Tongue (tissue), 2 donors: ENCODE results near the gene AOX1. TPM values are rescaled to one million over a fixed set of nuclear protein-coding genes. Genes with fewer than 3 reads are reported as not detected.
A peak's percentile ranks its signal among the peaks of the same experiment; 100 is the strongest.
"Not testable (repeated sequence)": the region's sequence is repeated elsewhere in the genome, so short reads cannot be mapped to it uniquely, and the experiment has no call there.

Source experiments
- DNase-seq: peaks from one replicate; pipeline ENCODE4 v3.0.0-alpha.2; 2015
- total RNA-seq: library from RNA; depleted of rRNA; stranded (reverse); fragments of >200 nt; gene quantifications from one replicate; pipeline ENCODE4 v1.2.3, GENCODE V29; 2014

AOX1 gene
- total RNA-seq, 1 donor from 2014 or later = 3.3 TPM

GRCh38 chr2:200603972-200604371 lies 18.2 kb downstream of the AOX1 start:
- DNase-seq = no peak

DNA sequence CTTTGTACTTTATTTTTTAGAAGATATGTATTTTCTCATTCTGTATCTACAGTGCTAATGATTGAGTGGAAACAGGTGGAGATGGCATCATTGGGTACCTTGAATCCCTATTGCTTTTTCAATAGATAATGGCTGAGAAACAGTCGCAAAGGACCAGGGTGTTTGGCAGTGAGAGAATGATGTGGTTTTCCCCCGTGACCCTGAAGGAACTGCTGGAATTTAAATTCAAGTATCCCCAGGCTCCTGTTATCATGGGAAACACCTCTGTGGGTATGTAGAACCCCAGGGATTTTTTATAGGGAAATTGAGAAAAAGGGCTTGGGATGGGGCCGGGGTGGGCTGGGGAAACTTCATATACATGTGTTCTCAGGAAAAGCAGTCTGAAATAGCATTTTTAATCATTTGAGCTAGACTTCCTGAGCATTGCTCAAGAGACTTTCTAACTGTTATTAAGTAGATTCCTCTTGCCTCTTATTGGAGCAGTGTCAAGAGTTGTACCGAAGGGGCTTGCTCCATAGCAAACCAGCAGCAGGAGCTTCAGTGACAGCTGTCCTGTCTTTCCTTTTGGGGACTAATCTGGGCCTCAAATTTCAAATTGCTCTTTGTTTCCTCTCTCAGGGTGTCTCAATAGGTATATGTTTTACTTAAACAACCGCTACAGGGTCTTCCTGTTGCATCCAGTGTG lies 18.9 kb downstream of the AOX1 start:
- DNase-seq = no peak

DNA sequence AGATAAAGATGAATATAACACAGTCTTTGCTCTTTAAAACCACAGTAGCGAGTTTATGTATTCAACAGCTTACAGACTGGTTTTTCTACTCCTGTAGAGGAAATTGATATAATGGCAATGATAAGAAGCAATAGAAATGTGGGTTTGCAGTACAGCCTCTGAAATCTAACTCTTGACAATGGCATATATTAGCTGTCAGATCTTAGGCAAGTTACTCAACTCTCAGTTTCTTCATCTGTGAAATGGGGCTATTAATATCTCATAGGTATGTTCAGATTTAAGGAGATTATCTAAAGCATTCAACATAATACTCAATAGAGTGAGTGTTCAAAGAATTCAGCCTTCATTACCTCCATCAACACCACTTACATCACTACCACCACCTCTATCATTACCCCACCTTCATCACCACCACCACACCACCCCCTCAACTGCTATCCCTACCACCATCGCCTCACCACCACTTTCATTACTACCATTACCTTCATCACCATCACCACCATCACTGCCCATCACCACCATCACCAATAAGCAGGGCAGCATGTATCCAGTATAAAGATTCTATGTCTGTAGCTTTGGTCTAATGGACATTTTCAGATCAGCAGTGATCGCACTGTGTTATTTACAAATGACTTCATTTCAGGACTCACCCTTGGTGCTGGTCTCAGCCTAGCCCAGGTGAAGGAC lies 22.7 kb downstream of the AOX1 start:
- no peak for DNase-seq

DNA sequence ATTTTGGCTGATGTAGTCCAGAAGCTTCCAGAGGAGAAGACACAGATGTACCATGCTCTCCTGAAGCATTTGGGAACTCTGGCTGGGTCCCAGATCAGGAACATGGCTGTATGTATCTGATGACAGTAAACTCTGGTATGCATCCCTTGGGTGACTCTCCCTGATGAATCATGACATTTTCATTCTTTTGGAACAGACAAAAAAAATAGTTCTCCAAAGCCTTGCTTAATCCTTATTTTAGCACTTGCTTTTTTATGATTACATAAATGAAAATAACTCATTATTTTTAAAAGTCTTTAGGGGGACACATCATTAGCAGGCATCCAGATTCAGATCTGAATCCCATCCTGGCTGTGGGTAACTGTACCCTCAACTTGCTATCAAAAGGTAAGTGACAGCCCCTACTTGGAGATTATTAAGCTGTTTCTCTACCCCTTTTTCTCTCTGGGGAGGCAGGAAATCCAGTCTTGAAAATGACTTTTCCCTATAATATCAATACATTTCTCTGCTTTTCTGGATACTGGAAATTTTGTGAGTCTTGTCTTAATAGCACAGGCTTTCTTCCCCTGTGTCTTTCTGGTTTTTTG lies 23.3 kb downstream of the AOX1 start:
- no peak for DNase-seq

- DNase-seq = not testable (repeated sequence)
Measured at GRCh38 chr2:200610217-200610616, 24.4 kb downstream of the AOX1 start.

- DNase-seq = no peak
Measured at GRCh38 chr2:200613692-200614091, 27.9 kb downstream of the AOX1 start.

DNA sequence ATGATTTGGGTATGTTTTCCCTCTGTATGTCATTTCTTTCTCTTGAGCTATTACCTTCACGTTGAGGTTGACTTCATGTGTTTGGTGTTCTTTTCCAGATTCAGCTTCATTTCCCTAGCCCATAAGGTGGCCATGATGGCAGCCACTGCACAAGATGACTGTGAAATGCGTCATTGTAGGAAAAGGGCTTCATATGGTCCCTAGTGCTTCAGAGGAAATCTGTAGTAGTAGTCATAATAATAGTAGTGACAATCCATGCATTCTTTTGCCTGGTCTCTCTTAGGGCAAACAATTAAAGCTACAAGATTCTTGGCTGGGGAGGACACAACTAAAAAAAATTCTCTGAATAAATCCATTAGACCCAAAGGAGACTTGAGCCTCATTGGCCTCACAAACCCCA lies 28.4 kb downstream of the AOX1 start:
- no peak for DNase-seq

- no peak for DNase-seq
Measured at GRCh38 chr2:200615247-200615646, 29.4 kb downstream of the AOX1 start.

- no peak for DNase-seq
Measured at GRCh38 chr2:200616193-200616592, 30.4 kb downstream of the AOX1 start.

- DNase-seq = no peak
Measured at GRCh38 chr2:200616656-200617055, 30.8 kb downstream of the AOX1 start.

DNA sequence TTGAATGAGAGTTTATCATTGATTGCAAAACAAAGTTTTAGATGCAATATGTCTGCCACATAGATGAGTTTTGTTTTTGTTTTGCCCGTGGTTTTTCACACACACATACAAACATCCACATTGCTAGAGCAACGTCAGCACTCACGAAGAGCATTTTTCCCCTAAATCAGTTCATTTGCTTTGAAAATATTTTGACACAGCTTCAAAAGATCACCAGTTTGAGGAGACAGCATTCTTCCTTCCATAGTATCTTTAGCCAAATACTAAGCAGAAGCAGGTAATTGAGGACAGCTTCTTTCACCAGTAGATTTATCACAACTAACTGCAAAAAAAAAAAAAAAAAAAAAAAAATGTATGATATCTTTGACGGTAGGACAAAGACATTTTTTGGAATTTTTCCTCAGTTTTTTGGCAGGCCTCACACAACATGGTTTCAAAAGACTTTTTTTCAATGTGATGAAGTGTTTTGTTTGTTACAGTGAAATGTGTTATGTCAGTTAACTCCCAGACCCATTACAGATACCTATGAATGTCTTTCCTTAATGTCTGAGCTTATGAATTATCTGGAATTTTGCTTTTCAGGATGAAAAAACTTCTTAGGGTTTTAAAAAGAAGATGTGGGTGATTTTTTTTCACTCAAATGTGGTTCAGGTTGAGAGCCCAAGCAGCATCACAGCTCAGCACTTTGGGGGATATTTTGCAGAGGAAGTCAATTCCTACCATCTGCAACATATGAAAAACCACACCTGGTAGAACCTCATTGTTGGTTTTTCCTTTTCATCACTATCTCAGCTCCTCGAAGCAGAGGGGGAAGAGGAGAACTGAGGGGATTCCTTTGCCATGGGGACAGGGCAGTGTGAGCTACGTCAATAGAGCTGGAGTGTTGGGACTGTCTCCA lies 31.6 kb downstream of the AOX1 start:
- peak; percentile 37 for DNase-seq

DNA sequence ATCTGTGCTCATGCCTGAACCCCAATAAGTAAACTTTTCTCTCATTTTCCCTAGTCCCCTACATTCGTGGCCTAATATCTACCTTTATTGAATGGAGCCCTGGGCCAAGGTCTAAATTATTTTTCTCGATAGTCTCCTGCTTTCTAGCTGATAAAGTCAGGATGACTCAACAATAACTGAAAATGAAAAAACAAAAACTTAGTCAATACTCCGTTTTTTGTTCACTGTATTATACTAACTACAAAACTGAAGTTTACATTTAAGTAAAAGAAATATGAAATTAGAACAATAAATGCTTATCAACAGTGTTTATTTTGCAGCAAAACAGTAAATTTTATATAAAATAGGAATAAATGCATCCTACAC lies 32.2 kb downstream of the AOX1 start:
- no peak for DNase-seq

- DNase-seq = peak; percentile 70
Measured at GRCh38 chr2:200618590-200619021, 32.8 kb downstream of the AOX1 start.

DNA sequence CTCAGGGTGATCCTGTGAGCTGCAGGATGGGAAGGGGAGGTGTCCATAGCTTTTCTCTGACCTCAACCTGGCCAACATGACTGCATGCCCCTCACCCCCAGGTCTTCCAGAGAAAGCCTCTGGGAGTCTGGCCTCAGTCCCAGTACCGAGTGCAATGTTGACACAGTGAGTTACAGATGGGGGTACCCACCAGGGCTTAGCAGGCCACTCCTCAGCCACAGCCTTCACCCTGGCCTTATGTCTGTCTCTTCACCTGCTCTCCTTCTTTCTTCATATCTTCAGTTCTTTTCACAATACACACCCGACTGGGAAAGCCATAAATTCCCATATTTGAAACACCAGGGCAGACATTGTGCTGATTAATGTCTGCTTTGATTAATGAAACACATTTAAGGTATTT lies 33.5 kb downstream of the AOX1 start:
- no peak for DNase-seq

DNA sequence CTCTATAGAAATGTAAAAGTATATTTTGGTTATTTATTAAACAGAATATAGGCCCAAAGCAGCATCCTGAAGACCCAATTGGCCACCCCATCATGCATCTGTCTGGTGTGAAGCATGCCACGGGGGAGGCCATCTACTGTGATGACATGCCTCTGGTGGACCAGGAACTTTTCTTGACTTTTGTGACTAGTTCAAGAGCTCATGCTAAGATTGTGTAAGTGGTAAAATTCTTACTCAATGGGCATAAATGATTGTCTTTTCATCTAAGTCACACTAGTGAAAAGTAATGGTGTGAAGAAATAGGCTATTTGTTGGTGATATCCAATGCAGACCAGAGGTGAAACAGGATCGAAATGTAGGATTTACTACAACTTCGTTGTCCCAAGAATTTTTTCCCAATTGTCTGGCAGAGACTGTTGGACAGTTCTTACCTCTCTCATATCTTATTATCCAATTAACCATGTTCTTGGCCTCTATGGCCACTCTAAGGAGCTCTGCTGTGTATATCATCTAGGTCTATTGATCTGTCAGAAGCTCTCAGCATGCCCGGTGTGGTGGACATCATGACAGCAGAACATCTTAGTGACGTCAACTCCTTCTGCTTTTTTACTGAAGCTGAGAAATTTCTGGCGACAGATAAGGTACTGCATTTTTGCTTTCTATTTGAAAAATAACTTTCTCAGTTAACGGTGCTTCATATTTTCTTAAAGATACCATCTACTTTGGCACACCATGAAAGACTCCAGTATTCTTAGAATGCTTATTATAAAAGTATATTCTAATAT lies 35.0 kb downstream of the AOX1 start:
- DNase-seq = no peak

- no peak for DNase-seq
Measured at GRCh38 chr2:200622106-200622505, 36.3 kb downstream of the AOX1 start.

DNA sequence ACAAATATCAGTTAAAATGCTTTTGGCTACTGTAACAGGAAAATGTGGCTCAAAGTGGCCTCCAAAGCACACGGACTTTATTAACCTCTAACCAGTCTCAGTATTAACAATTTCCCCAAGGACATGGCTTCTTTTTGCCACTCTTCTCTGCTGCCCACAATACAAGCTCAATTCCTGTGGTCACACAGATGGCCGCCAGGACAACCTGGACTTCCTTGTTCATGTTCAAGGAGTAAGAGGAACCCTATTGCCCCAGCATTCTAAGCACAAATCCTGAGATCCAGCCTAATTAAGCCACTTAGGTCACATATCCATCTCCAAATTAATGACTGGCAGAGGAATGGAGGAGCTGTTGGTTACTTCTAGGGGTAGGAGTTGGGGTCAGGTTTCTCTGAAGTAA lies 38.2 kb downstream of the AOX1 start:
- no peak for DNase-seq

DNA sequence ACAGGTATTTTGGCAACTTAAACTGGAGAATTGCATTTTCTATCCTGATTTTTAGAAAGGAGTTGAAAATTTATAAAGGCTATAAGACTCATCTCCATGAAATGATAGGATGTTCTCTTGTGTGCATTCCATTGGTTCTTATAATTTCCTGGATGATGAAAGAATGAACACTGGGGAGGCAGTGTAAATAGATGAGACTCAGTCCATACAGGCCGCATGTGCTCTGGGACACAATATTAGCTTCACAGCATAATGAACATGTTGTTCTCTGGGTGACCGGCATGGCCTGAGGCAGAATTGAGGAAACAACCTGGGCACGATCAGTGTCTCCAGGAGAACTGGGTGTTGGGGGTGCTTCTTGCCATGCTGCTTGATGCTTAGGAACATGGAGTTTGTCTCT lies 38.8 kb downstream of the AOX1 start:
- DNase-seq = no peak

DNA sequence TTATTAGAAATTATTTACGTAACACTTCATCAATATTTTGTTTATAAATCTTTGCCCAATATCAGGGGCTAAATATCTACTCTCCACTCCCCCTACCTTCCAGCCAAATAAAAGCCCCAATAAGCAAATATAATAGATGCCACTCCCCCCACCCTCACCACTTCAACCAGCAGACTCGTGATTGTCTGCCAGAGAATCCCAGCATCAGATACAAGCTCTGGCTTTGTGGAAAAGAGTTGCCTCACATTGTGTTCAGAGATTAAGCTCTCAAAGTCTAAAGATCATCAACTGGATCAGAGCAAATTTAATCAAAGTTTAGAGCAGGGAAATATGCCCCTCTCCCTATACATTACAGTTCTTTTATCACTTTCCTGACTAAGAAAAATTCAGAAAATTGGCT lies 39.5 kb downstream of the AOX1 start:
- DNase-seq = no peak

DNA sequence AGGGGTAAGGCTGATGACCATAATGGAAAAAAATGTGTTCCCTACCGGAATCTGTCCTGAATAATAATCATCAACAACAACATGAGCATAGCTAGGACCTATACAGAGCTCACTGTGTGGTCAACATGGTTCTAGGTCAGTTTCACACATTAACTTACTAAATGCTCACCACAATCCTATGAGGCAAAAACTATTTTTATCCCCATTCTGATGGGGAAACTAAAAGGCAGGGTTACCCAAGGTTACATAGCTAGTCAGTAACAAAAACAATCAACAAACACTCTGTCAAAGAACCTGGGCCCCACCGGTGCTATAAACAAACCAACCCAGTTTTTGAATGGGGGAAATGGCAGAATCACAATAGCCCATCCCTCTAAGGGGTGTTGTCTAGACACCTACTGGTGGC lies 40.1 kb downstream of the AOX1 start:
- no peak for DNase-seq

DNA sequence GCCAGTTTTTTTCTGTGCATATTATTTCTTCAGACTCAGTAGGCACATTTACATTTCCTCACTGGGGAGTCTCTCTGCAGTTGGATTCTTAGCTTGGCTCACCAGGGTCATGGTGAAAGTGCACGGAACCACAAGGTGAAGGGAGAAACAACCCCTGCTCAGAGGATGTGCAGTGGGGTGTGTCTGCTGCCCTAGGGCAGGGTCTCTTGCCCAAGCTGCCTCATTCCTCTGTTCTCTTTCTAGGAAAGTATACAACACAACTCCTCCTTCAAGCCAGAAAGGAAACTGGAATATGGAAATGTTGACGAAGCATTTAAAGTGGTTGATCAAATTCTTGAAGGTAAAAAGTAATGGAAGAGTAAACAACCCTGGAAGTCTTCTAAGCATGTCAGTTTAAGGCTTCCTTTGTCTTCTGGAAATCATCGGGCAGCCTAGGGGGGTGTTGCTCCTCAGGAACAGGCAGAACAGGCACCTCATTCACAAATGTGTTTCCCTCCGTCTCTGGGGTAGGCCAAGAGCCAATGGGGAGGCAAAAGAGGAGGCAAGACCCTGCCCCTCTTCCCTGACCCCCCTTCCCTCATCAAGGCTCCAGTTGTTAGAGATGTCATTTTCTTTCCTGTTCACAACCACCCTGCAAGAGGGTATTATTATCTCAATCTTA lies 41.4 kb downstream of the AOX1 start:
- peak; percentile 9 for DNase-seq
